ENCODE measurements around the gene RTL1.

DNA sequence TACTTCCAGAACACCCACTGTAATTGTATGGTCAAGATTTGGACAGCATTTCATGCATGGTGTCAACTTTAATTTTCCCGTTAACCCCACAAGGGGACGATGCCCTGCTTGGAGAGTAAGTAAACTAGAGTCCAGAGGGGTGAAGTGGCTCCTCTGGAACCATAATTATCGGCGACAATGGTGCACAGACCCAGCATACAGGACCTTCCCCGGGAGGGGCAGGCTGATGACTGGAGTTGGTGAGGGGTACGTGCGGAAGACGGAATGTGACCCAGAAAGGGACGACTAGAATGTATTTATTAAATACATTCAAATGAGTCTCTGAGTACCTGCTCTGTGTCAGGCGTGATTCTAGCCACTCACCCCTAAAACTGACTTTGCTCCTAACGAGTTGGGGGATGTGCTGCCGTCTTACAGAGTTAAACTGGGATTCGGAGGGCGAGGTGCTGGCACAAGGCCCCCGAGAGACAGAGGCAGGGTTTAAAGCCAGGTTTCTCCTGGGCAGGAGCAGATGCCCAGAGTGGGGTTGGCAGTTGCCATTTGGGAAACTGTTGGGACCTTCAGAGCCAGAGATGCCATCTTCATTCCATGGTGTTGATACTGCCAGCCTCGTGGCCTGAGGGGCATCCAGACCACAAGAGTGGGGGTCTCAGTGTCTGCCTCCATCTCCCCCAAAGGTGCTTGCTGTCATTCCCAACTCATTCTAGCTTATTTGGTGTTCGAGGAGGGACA lies 10.9 kb downstream of the RTL1 start:
- no peak for TF ChIP-seq MXI1 (IDR thresholded peaks at IDR 0.05; ENCODE audit: borderline replicate concordance, low read depth, low read length)
- TF ChIP-seq, protein P1, sequence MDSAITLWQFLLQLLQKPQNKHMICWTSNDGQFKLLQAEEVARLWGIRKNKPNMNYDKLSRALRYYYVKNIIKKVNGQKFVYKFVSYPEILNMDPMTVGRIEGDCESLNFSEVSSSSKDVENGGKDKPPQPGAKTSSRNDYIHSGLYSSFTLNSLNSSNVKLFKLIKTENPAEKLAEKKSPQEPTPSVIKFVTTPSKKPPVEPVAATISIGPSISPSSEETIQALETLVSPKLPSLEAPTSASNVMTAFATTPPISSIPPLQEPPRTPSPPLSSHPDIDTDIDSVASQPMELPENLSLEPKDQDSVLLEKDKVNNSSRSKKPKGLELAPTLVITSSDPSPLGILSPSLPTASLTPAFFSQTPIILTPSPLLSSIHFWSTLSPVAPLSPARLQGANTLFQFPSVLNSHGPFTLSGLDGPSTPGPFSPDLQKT (CRISPR knock-in tag; IDR thresholded peaks at IDR 0.05; ENCODE audit: borderline replicate concordance), result no peak
- TF ChIP-seq, protein P2, sequence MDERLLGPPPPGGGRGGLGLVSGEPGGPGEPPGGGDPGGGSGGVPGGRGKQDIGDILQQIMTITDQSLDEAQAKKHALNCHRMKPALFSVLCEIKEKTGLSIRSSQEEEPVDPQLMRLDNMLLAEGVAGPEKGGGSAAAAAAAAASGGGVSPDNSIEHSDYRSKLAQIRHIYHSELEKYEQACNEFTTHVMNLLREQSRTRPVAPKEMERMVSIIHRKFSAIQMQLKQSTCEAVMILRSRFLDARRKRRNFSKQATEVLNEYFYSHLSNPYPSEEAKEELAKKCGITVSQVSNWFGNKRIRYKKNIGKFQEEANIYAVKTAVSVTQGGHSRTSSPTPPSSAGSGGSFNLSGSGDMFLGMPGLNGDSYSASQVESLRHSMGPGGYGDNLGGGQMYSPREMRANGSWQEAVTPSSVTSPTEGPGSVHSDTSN (CRISPR knock-in tag; IDR thresholded peaks at IDR 0.05), result no peak
- TF ChIP-seq EP300 (IDR thresholded peaks at IDR 0.05; ENCODE audit: low read depth in 2 of 2, low read length in 2 of 2), result no peak
- TF ChIP-seq EP300 (CRISPR knock-in tag; IDR thresholded peaks at IDR 0.05; ENCODE audit: borderline replicate concordance), result no peak
- TF ChIP-seq, protein P3, sequence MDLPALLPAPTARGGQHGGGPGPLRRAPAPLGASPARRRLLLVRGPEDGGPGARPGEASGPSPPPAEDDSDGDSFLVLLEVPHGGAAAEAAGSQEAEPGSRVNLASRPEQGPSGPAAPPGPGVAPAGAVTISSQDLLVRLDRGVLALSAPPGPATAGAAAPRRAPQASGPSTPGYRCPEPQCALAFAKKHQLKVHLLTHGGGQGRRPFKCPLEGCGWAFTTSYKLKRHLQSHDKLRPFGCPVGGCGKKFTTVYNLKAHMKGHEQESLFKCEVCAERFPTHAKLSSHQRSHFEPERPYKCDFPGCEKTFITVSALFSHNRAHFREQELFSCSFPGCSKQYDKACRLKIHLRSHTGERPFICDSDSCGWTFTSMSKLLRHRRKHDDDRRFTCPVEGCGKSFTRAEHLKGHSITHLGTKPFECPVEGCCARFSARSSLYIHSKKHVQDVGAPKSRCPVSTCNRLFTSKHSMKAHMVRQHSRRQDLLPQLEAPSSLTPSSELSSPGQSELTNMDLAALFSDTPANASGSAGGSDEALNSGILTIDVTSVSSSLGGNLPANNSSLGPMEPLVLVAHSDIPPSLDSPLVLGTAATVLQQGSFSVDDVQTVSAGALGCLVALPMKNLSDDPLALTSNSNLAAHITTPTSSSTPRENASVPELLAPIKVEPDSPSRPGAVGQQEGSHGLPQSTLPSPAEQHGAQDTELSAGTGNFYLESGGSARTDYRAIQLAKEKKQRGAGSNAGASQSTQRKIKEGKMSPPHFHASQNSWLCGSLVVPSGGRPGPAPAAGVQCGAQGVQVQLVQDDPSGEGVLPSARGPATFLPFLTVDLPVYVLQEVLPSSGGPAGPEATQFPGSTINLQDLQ (CRISPR knock-in tag; IDR thresholded peaks at IDR 0.05), result no peak
- TF ChIP-seq ZNF260 (CRISPR knock-in tag; IDR thresholded peaks at IDR 0.05; ENCODE audit: borderline replicate concordance, low read depth), result no peak
- TF ChIP-seq RFX5 (IDR thresholded peaks at IDR 0.05; ENCODE audit: low read depth, low read length), result no peak
- TF ChIP-seq, protein P4, sequence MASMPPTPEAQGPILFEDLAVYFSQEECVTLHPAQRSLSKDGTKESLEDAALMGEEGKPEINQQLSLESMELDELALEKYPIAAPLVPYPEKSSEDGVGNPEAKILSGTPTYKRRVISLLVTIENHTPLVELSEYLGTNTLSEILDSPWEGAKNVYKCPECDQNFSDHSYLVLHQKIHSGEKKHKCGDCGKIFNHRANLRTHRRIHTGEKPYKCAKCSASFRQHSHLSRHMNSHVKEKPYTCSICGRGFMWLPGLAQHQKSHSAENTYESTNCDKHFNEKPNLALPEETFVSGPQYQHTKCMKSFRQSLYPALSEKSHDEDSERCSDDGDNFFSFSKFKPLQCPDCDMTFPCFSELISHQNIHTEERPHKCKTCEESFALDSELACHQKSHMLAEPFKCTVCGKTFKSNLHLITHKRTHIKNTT (CRISPR knock-in tag; IDR thresholded peaks at IDR 0.05), result no peak
- no peak for TF ChIP-seq SOX13 (IDR thresholded peaks at IDR 0.05)
- no peak for TF ChIP-seq SOX13 (CRISPR knock-in tag; conservative IDR thresholded peaks at IDR 0.05 in 1 of 2, IDR thresholded peaks at IDR 0.05 in 1 of 2)
- TF ChIP-seq SMC3 (IDR thresholded peaks at IDR 0.05; ENCODE audit: low read length), result no peak
- TF ChIP-seq NR3C1 (CRISPR knock-in tag; IDR thresholded peaks at IDR 0.05), result no peak
- TF ChIP-seq, protein P5, sequence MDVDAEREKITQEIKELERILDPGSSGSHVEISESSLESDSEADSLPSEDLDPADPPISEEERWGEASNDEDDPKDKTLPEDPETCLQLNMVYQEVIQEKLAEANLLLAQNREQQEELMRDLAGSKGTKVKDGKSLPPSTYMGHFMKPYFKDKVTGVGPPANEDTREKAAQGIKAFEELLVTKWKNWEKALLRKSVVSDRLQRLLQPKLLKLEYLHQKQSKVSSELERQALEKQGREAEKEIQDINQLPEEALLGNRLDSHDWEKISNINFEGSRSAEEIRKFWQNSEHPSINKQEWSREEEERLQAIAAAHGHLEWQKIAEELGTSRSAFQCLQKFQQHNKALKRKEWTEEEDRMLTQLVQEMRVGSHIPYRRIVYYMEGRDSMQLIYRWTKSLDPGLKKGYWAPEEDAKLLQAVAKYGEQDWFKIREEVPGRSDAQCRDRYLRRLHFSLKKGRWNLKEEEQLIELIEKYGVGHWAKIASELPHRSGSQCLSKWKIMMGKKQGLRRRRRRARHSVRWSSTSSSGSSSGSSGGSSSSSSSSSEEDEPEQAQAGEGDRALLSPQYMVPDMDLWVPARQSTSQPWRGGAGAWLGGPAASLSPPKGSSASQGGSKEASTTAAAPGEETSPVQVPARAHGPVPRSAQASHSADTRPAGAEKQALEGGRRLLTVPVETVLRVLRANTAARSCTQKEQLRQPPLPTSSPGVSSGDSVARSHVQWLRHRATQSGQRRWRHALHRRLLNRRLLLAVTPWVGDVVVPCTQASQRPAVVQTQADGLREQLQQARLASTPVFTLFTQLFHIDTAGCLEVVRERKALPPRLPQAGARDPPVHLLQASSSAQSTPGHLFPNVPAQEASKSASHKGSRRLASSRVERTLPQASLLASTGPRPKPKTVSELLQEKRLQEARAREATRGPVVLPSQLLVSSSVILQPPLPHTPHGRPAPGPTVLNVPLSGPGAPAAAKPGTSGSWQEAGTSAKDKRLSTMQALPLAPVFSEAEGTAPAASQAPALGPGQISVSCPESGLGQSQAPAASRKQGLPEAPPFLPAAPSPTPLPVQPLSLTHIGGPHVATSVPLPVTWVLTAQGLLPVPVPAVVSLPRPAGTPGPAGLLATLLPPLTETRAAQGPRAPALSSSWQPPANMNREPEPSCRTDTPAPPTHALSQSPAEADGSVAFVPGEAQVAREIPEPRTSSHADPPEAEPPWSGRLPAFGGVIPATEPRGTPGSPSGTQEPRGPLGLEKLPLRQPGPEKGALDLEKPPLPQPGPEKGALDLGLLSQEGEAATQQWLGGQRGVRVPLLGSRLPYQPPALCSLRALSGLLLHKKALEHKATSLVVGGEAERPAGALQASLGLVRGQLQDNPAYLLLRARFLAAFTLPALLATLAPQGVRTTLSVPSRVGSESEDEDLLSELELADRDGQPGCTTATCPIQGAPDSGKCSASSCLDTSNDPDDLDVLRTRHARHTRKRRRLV (CRISPR knock-in tag; IDR thresholded peaks at IDR 0.05), result no peak
- TF ChIP-seq, protein P6, sequence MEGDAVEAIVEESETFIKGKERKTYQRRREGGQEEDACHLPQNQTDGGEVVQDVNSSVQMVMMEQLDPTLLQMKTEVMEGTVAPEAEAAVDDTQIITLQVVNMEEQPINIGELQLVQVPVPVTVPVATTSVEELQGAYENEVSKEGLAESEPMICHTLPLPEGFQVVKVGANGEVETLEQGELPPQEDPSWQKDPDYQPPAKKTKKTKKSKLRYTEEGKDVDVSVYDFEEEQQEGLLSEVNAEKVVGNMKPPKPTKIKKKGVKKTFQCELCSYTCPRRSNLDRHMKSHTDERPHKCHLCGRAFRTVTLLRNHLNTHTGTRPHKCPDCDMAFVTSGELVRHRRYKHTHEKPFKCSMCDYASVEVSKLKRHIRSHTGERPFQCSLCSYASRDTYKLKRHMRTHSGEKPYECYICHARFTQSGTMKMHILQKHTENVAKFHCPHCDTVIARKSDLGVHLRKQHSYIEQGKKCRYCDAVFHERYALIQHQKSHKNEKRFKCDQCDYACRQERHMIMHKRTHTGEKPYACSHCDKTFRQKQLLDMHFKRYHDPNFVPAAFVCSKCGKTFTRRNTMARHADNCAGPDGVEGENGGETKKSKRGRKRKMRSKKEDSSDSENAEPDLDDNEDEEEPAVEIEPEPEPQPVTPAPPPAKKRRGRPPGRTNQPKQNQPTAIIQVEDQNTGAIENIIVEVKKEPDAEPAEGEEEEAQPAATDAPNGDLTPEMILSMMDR (CRISPR knock-in tag; IDR thresholded peaks at IDR 0.05), result no peak
- TF ChIP-seq POLR2AphosphoS5 (IDR thresholded peaks at IDR 0.05; ENCODE audit: low read depth, low read length), result no peak
